ENCODE results near the gene RASGEF1C.

The RASGEF1C gene

DNA sequence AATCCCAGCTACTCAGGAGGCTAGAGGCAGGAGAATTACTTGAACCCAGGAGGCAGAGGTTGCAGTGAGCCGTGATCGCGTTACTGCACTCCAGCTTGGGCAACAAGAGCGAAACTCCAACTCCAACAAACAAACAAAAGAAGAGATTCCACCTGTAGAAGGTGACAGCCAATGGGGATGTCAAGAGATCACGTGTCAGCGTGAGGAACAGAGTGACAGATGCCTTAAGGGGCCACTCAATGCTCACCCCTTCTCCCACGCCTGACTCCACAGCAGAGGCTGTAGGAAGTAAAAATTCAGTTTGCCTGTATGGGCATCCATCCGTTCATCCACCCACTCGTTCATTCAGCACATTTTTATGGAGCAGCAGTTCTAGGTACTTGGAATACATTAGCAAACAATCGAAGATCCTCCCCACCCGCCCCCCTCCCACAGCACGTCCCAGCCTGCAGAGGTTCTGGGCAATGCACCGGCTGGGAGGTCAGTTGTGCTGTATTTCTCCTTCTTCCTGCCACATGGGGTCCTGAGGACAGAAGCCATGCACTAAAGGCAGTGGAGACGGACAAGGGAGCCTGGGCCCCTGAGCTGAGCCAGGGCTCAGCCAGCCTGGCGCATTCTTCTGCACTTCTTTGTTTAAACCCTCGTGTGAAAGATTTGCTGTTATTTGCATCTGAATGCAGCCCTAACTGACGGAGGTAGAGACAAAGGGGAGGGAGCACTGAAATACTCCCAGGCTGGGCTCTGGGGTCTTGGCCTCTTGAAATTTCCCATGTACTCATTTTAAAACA lies 126.2 kb downstream of the RASGEF1C start:
- no peak for TF ChIP-seq FOXP2 (optimal IDR thresholded peaks at IDR 0.05; ENCODE audit: borderline replicate concordance, extremely low read depth, extremely low read length, insufficient read depth)
- TF ChIP-seq, protein P1, sequence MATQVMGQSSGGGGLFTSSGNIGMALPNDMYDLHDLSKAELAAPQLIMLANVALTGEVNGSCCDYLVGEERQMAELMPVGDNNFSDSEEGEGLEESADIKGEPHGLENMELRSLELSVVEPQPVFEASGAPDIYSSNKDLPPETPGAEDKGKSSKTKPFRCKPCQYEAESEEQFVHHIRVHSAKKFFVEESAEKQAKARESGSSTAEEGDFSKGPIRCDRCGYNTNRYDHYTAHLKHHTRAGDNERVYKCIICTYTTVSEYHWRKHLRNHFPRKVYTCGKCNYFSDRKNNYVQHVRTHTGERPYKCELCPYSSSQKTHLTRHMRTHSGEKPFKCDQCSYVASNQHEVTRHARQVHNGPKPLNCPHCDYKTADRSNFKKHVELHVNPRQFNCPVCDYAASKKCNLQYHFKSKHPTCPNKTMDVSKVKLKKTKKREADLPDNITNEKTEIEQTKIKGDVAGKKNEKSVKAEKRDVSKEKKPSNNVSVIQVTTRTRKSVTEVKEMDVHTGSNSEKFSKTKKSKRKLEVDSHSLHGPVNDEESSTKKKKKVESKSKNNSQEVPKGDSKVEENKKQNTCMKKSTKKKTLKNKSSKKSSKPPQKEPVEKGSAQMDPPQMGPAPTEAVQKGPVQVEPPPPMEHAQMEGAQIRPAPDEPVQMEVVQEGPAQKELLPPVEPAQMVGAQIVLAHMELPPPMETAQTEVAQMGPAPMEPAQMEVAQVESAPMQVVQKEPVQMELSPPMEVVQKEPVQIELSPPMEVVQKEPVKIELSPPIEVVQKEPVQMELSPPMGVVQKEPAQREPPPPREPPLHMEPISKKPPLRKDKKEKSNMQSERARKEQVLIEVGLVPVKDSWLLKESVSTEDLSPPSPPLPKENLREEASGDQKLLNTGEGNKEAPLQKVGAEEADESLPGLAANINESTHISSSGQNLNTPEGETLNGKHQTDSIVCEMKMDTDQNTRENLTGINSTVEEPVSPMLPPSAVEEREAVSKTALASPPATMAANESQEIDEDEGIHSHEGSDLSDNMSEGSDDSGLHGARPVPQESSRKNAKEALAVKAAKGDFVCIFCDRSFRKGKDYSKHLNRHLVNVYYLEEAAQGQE (IDR thresholded peaks at IDR 0.05; ENCODE audit: insufficient read depth in 1 of 2, low read depth in 2 of 2, low read length in 2 of 2), result no peak
- no peak for TF ChIP-seq SIN3A (IDR thresholded peaks at IDR 0.05; ENCODE audit: borderline replicate concordance, insufficient read depth, low read length)
- no peak for TF ChIP-seq POLR2AphosphoS5 (IDR thresholded peaks at IDR 0.05; ENCODE audit: low read depth, low read length)

DNA sequence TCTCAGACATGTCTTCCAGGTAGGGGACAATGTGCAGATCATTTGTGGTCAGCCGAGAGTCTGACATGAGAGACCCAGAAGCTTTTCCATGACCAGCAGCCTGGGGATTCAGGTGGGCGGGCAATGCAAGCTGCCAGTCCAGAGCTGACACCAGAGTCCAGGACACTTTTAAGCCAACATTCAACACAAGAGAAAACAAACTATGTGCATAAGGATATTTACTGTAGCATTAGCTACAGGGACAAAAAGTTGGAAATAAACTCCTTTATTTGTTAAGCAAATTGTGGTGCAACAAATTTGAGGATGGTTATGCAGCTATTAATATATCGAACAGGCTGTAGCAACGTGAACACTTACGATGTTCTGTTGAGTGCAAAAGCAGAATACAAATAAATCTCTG lies 127.5 kb downstream of the RASGEF1C start:
- TF ChIP-seq TAF1 (IDR thresholded peaks at IDR 0.05; ENCODE audit: borderline replicate concordance, insufficient read depth, low read length), result no peak
- no peak for TF ChIP-seq FOXP2 (optimal IDR thresholded peaks at IDR 0.05; ENCODE audit: borderline replicate concordance, extremely low read depth, extremely low read length, insufficient read depth)
- TF ChIP-seq, protein P1 (IDR thresholded peaks at IDR 0.05; ENCODE audit: insufficient read depth in 1 of 2, low read depth in 2 of 2, low read length in 2 of 2), result no peak
- no peak for TF ChIP-seq POLR2AphosphoS5 (IDR thresholded peaks at IDR 0.05; ENCODE audit: low read depth, low read length)
- TF ChIP-seq SIN3A (IDR thresholded peaks at IDR 0.05; ENCODE audit: borderline replicate concordance, insufficient read depth, low read length), result no peak

DNA sequence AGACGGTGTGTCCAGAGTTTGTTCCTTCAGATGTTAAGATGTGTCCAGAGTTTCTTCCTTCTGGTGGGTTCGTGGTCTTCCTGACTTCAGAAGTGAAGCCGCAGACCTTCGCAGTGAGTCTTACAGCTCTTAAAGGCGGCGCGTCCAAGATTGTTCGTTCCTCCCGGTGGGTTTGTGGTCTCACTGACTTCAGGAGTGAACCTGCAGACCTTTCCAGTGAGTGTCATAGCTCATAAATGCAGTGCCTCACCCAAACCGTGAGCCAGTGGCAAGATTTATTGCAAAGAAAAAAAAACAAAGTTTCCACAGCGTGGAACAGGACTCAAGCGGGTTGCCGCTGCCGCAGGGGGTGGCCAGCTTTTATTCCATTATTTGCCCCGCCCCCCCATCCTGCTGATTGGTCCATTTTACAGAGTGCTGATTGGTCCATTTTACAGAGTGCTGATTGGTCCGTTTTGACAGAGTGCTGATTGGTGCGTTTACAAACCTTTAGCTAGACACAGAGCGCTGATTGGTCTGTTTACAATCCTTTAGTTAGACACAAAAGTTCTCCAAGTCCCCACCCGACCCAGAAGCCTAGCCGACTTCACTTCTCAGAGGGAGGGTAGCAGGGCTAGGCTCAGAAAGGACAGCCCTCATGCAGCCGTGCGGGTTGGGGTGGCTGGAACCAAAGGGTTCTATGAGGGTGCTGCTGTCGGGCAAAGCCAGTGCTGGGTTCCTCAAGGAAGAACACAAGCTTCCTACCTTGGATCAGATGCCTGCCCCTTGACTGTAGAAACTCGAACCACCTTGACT lies 128.3 kb downstream of the RASGEF1C start:
- TF ChIP-seq, protein P1 (IDR thresholded peaks at IDR 0.05; ENCODE audit: insufficient read depth in 1 of 2, low read depth in 2 of 2, low read length in 2 of 2), result no peak
- no peak for TF ChIP-seq POLR2AphosphoS5 (IDR thresholded peaks at IDR 0.05; ENCODE audit: low read depth, low read length)
- no peak for TF ChIP-seq FOXP2 (optimal IDR thresholded peaks at IDR 0.05; ENCODE audit: borderline replicate concordance, extremely low read depth, extremely low read length, insufficient read depth)
- no peak for TF ChIP-seq TAF1 (IDR thresholded peaks at IDR 0.05; ENCODE audit: borderline replicate concordance, insufficient read depth, low read length)
- TF ChIP-seq SIN3A (IDR thresholded peaks at IDR 0.05; ENCODE audit: borderline replicate concordance, insufficient read depth, low read length), result no peak

DNA sequence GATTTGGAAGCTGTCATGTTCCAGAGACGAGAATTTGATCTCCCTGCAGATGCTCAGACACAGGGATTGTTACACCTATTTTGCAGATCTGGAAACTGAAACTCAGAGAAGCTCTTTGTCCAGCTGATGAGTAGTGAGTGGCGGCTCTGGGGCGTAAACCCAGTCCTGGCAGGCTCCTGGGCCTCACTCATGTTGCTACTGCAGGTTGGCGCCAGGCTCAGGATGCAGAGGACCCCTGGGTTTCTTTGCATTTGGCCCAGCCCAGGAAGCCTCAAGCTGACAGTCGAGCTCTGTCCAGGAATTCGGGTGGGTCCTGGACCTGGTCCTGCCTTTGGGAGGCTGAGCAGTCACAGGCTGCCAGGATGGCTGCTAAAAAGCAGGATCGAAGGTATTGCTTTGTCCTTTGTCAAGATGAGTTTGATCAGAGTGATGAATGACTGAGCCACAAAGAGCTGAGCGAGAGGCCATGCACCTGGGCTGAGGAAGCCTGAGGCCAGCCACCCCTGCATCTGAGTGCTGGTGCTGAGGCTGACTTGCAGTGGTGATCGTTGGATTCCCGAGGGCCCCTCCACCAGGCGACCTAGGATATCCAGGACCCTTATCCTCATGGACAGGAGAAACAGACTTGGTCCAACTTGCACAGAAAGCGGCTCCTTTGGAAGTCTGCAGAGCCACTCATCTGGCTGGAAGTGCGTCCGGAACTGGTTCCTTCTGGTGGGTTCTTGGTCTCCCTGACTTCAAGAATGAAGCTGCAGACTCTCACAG lies 129.1 kb downstream of the RASGEF1C start:
- TF ChIP-seq, protein P1 (IDR thresholded peaks at IDR 0.05; ENCODE audit: insufficient read depth in 1 of 2, low read depth in 2 of 2, low read length in 2 of 2), result no peak
- no peak for TF ChIP-seq SIN3A (IDR thresholded peaks at IDR 0.05; ENCODE audit: borderline replicate concordance, insufficient read depth, low read length)
- TF ChIP-seq POLR2AphosphoS5 (IDR thresholded peaks at IDR 0.05; ENCODE audit: low read depth, low read length), result no peak
- TF ChIP-seq FOXP2 (optimal IDR thresholded peaks at IDR 0.05; ENCODE audit: borderline replicate concordance, extremely low read depth, extremely low read length, insufficient read depth), result no peak
- no peak for TF ChIP-seq TAF1 (IDR thresholded peaks at IDR 0.05; ENCODE audit: borderline replicate concordance, insufficient read depth, low read length)

Data from PFSK-1 (cell line).